Suprapubic skin (tissue), 3 donors: ENCODE data around the gene CLASP1.

Source experiments
- POLR2A ChIP-seq, 2 donors: fragments of 450-650 bp; IDR thresholded peaks; one replicate each; pipeline ENCODE4 v1.6.1; 2017; ENCODE audit warnings: antibody characterized with exemption in 2 of 2, mild to moderate bottlenecking in 2 of 2, moderate library complexity in 2 of 2
- TF ChIP-seq, protein P1 (sequence below), 2 donors: fragments of 200-600 bp in 1 of 2; fragments of 450-650 bp in 1 of 2; sonication (generic) in 1 of 2; IDR thresholded peaks; one replicate each; pipeline ENCODE4 v1.5.1; 2016 to 2019; ENCODE audit warnings: antibody characterized with exemption in 2 of 2, mild to moderate bottlenecking in 1 of 2, moderate library complexity in 1 of 2

DNA sequence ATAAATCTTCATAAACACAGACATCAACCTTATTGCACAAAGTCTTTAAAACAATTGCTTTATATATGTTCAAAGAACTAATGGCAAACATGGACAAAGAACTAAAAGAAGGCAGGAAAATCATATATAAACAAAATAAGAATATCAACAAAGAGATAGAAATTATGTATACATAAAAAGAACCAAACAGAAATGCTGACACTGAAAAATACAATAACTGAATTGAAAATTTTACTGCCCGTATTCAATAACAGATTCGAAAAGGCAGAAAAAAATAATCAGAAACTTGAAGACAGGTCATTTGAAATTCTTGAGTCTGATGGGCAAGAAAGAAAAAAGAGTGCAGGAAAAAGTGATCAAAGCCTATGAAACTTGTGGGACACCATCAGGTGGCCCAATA is 342.2 kb downstream of the CLASP1 start:
- no peak for TF ChIP-seq POLR2A (IDR thresholded peaks at IDR 0.05)
- TF ChIP-seq, protein P1, sequence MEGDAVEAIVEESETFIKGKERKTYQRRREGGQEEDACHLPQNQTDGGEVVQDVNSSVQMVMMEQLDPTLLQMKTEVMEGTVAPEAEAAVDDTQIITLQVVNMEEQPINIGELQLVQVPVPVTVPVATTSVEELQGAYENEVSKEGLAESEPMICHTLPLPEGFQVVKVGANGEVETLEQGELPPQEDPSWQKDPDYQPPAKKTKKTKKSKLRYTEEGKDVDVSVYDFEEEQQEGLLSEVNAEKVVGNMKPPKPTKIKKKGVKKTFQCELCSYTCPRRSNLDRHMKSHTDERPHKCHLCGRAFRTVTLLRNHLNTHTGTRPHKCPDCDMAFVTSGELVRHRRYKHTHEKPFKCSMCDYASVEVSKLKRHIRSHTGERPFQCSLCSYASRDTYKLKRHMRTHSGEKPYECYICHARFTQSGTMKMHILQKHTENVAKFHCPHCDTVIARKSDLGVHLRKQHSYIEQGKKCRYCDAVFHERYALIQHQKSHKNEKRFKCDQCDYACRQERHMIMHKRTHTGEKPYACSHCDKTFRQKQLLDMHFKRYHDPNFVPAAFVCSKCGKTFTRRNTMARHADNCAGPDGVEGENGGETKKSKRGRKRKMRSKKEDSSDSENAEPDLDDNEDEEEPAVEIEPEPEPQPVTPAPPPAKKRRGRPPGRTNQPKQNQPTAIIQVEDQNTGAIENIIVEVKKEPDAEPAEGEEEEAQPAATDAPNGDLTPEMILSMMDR (IDR thresholded peaks at IDR 0.05), result no peak
